HepG2 (cell line): ENCODE results near the gene OTUB2. TPM values are rescaled to one million over a fixed set of nuclear protein-coding genes. Genes with fewer than 3 reads are reported as not detected.

Source experiments
- AGO2 ChIP-seq: fragments of 200-400 bp; formaldehyde crosslinking; optimal IDR thresholded peaks from 2 replicates; pipeline ENCODE3; 2017; ENCODE audit warnings: mild to moderate bottlenecking, low read depth, low read length, moderate library complexity
- CEBPG ChIP-seq: IDR thresholded peaks from 2 replicates; pipeline ENCODE4 v1.6.1; 2016
- ESRRA ChIP-seq: sonication (generic); formaldehyde crosslinking; IDR thresholded peaks from 2 replicates; pipeline ENCODE4 v1.5.1; 2020; ENCODE audit warnings: mild to moderate bottlenecking, low read depth, missing genetic modification reagents
- GATAD2A ChIP-seq: IDR thresholded peaks from 2 replicates; pipeline ENCODE4 v1.6.1; 2016
- PRMT3 ChIP-seq: sonication (generic); formaldehyde crosslinking; IDR thresholded peaks from 2 replicates; pipeline ENCODE4 v1.8.1; 2022; ENCODE audit warnings: low read depth, mild to moderate bottlenecking, moderate library complexity, missing genetic modification reagents, borderline replicate concordance
- REPIN1 ChIP-seq: sonication (generic); formaldehyde crosslinking; IDR thresholded peaks from 2 replicates; pipeline ENCODE4 v1.8.0; 2022; ENCODE audit warnings: missing genetic modification reagents, low read depth, mild to moderate bottlenecking, borderline replicate concordance
- TAF15 ChIP-seq: fragments of 200-400 bp; formaldehyde crosslinking; IDR thresholded peaks from one replicate; pipeline ENCODE4 v1.6.1; 2018; ENCODE audit warnings: mild to moderate bottlenecking, low read depth, low read length; ENCODE audit not compliant: poor library complexity, severe bottlenecking
- ZFP62 ChIP-seq: sonication (generic); formaldehyde crosslinking; IDR thresholded peaks from 2 replicates; pipeline ENCODE4 v1.4.0; 2020; ENCODE audit warnings: missing genetic modification reagents
- ZNF292 ChIP-seq: sonication (generic); formaldehyde crosslinking; IDR thresholded peaks from 2 replicates; pipeline ENCODE4 v1.8.1; 2022; ENCODE audit warnings: mild to moderate bottlenecking, low read depth, missing genetic modification reagents, borderline replicate concordance
- ZNF530 ChIP-seq: sonication (generic); formaldehyde crosslinking; IDR thresholded peaks from 2 replicates; pipeline ENCODE4 v1.5.0; 2020; ENCODE audit warnings: low read depth, mild to moderate bottlenecking, missing genetic modification reagents
- ZNF644 ChIP-seq: IDR thresholded peaks from 2 replicates; pipeline ENCODE4 v1.6.1; 2016; ENCODE audit warnings: low read depth
- ZNF83 ChIP-seq: sonication (generic); formaldehyde crosslinking; IDR thresholded peaks from 2 replicates; pipeline ENCODE4 v1.4.0; 2020; ENCODE audit warnings: missing genetic modification reagents, mild to moderate bottlenecking, borderline replicate concordance
- polyA plus RNA-seq, 8 experiments: library from polyadenylated mRNA; depleted of rRNA in 3 of 8; stranded (reverse) in 7 of 8; unstranded in 1 of 8; fragments of >200 nt; fragmentation: Illumina TruSeq in 4 of 8; extraction: Trizol in 4 of 8; gene quantifications; 2 replicates each; pipeline versions ENCODE4 v1.2.1 to v1.2.3, GENCODE V29; 2011 to 2016; ENCODE audit warnings: low read depth in 4 of 8, missing spikeins in 1 of 8, mixed read lengths in 1 of 8; ENCODE audit not compliant: insufficient read depth in 1 of 8
- total RNA-seq, 5 experiments: library from RNA; depleted of rRNA; stranded (reverse); fragments of >200 nt; fragmentation: Illumina TruSeq; extraction: Trizol; gene quantifications; 2 replicates each; pipeline ENCODE4 v1.2.3, GENCODE V29; 2016; ENCODE audit warnings: low read depth in 1 of 5
- TF ChIP-seq, protein P1 (sequence below): sonication (generic); formaldehyde crosslinking; IDR thresholded peaks from 2 replicates; pipeline ENCODE4 v1.5.0; 2020; ENCODE audit warnings: missing genetic modification reagents
- TF ChIP-seq, protein P2 (sequence below): sonication (generic); formaldehyde crosslinking; IDR thresholded peaks from 2 replicates; pipeline ENCODE4 v1.4.0; 2020; ENCODE audit warnings: missing genetic modification reagents, borderline replicate concordance
- TF ChIP-seq, protein P3 (sequence below): IDR thresholded peaks from 2 replicates; pipeline ENCODE4 v1.6.1; 2016; ENCODE audit warnings: mild to moderate bottlenecking
- TF ChIP-seq, protein P4 (sequence below): sonication (generic); formaldehyde crosslinking; IDR thresholded peaks from 2 replicates; pipeline ENCODE4 v1.4.0; 2020; ENCODE audit warnings: missing genetic modification reagents
- TF ChIP-seq, protein P5 (sequence below): sonication (generic); formaldehyde crosslinking; IDR thresholded peaks from 2 replicates; pipeline ENCODE4 v1.8.0; 2022; ENCODE audit warnings: missing genetic modification reagents, mild to moderate bottlenecking, borderline replicate concordance
- TF ChIP-seq, protein P6 (sequence below): sonication (generic); formaldehyde crosslinking; IDR thresholded peaks from 2 replicates; pipeline ENCODE4 v1.8.0; 2022; ENCODE audit warnings: mild to moderate bottlenecking, missing genetic modification reagents, moderate library complexity

OTUB2 gene
- total and polyA plus RNA-seq, 2 of the 13 experiments (the other 11 are each of a cell fraction or from before 2014, with no cell fraction given), result 2.2 to 2.4 TPM

DNA sequence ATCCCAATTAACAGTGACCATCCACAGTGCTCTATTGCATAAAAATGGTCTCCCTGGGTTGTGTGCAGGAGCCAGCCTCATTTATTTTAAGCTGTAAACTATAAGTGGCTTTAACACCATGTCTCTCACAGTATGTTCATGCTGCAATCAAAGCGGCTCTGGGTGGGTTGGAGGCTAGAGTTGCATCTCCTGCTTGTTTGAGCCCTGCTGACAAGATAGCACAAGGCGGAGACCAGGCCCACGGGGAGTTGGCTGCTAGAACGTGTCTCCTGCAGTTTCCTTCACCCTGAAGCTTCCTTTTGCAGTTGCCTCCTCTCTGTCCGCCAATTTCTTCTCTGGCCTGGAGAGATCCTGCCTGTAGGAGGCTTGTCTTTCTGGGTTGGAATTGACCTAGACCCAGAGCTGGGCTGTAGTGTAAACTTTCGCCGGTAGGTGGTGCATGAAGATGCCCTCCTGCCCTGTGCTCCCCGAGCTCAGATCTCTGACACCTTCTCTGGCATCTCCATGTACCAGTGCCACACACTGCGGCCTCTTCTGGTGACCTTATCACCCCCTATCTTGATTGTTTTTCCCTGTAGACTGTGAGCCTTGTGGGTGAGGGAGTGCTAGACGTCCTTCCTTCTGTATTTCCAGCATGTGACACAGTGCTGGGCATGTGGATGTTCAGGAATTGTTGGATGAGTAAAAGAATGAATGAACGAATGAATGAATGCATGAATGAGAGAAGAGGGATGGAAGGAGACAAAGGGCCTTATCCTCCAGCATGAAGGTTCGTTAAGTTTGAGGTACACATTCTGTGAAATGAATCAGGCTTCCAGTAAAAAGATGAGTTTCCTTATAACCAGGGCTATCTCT lies 10.4 kb downstream of the OTUB2 start (continued):
- TF ChIP-seq, protein P1, sequence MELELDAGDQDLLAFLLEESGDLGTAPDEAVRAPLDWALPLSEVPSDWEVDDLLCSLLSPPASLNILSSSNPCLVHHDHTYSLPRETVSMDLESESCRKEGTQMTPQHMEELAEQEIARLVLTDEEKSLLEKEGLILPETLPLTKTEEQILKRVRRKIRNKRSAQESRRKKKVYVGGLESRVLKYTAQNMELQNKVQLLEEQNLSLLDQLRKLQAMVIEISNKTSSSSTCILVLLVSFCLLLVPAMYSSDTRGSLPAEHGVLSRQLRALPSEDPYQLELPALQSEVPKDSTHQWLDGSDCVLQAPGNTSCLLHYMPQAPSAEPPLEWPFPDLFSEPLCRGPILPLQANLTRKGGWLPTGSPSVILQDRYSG (CRISPR knock-in tag), result no peak
- no peak for TF ChIP-seq CEBPG (CRISPR knock-in tag)
- TF ChIP-seq, protein P2, sequence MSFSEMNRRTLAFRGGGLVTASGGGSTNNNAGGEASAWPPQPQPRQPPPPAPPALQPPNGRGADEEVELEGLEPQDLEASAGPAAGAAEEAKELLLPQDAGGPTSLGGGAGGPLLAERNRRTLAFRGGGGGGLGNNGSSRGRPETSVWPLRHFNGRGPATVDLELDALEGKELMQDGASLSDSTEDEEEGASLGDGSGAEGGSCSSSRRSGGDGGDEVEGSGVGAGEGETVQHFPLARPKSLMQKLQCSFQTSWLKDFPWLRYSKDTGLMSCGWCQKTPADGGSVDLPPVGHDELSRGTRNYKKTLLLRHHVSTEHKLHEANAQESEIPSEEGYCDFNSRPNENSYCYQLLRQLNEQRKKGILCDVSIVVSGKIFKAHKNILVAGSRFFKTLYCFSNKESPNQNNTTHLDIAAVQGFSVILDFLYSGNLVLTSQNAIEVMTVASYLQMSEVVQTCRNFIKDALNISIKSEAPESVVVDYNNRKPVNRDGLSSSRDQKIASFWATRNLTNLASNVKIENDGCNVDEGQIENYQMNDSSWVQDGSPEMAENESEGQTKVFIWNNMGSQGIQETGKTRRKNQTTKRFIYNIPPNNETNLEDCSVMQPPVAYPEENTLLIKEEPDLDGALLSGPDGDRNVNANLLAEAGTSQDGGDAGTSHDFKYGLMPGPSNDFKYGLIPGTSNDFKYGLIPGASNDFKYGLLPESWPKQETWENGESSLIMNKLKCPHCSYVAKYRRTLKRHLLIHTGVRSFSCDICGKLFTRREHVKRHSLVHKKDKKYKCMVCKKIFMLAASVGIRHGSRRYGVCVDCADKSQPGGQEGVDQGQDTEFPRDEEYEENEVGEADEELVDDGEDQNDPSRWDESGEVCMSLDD (CRISPR knock-in tag), result no peak
- TF ChIP-seq, protein P3, sequence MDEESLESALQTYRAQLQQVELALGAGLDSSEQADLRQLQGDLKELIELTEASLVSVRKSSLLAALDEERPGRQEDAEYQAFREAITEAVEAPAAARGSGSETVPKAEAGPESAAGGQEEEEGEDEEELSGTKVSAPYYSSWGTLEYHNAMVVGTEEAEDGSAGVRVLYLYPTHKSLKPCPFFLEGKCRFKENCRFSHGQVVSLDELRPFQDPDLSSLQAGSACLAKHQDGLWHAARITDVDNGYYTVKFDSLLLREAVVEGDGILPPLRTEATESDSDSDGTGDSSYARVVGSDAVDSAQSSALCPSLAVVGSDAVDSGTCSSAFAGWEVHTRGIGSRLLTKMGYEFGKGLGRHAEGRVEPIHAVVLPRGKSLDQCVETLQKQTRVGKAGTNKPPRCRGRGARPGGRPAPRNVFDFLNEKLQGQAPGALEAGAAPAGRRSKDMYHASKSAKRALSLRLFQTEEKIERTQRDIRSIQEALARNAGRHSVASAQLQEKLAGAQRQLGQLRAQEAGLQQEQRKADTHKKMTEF (CRISPR knock-in tag), result no peak
- TF ChIP-seq GATAD2A (CRISPR knock-in tag), result no peak
- TF ChIP-seq TAF15, result no peak
- TF ChIP-seq ESRRA (CRISPR knock-in tag), result no peak
- TF ChIP-seq REPIN1 (CRISPR knock-in tag), result 0 out of 2 replicates have a peak, but pooled peaks have one; percentile 30
- TF ChIP-seq AGO2, result no peak
- TF ChIP-seq, protein P4, sequence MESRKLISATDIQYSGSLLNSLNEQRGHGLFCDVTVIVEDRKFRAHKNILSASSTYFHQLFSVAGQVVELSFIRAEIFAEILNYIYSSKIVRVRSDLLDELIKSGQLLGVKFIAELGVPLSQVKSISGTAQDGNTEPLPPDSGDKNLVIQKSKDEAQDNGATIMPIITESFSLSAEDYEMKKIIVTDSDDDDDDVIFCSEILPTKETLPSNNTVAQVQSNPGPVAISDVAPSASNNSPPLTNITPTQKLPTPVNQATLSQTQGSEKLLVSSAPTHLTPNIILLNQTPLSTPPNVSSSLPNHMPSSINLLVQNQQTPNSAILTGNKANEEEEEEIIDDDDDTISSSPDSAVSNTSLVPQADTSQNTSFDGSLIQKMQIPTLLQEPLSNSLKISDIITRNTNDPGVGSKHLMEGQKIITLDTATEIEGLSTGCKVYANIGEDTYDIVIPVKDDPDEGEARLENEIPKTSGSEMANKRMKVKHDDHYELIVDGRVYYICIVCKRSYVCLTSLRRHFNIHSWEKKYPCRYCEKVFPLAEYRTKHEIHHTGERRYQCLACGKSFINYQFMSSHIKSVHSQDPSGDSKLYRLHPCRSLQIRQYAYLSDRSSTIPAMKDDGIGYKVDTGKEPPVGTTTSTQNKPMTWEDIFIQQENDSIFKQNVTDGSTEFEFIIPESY (CRISPR knock-in tag), result peak; percentile 68
- peak; percentile 21; the same call in 1 of the 2 replicates for TF ChIP-seq ZNF644 (CRISPR knock-in tag)
- no peak for TF ChIP-seq ZFP62 (CRISPR knock-in tag)
- no peak for TF ChIP-seq PRMT3 (CRISPR knock-in tag)
- no peak for TF ChIP-seq ZNF292 (CRISPR knock-in tag)
- no peak for TF ChIP-seq ZNF83 (CRISPR knock-in tag)
- TF ChIP-seq, protein P5, sequence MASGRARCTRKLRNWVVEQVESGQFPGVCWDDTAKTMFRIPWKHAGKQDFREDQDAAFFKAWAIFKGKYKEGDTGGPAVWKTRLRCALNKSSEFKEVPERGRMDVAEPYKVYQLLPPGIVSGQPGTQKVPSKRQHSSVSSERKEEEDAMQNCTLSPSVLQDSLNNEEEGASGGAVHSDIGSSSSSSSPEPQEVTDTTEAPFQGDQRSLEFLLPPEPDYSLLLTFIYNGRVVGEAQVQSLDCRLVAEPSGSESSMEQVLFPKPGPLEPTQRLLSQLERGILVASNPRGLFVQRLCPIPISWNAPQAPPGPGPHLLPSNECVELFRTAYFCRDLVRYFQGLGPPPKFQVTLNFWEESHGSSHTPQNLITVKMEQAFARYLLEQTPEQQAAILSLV (CRISPR knock-in tag), result no peak
- no peak for TF ChIP-seq ZNF530 (CRISPR knock-in tag)
- TF ChIP-seq, protein P6, sequence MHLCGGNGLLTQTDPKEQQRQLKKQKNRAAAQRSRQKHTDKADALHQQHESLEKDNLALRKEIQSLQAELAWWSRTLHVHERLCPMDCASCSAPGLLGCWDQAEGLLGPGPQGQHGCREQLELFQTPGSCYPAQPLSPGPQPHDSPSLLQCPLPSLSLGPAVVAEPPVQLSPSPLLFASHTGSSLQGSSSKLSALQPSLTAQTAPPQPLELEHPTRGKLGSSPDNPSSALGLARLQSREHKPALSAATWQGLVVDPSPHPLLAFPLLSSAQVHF (CRISPR knock-in tag), result no peak
